Right lobe of liver (tissue), 6 donors: ENCODE results near the gene DGUOK. TPM values are rescaled to one million over a fixed set of nuclear protein-coding genes. Genes with fewer than 3 reads are reported as not detected.

Experiments used
- ATAC-seq, 4 donors: fragments of 200-7000 bp; cut with Tn5 transposase; one replicate each; pipeline ENCODE4 v1.9.1; 2020; ENCODE audit warnings: mild to moderate bottlenecking in 4 of 4, moderate library complexity in 4 of 4
- DNase-seq, 3 donors: peaks; one replicate each; pipeline ENCODE4 v3.0.0-alpha.2; 2020
- H3K27ac ChIP-seq, 3 donors: fragments of 200-600 bp; one replicate each; pipeline ENCODE4 v1.8.0; 2022
- H3K27me3 ChIP-seq, 2 donors: fragments of 200-600 bp; one replicate each; pipeline ENCODE4 v1.8.0; 2022
- H3K36me3 ChIP-seq, 4 donors: fragments of 200-600 bp; sonication (generic) in 1 of 4; one replicate each; pipeline versions ENCODE4 v1.5.1 to v1.8.0; 2017 to 2022; ENCODE audit warnings: control low read depth in 1 of 4
- H3K4me1 ChIP-seq, 4 donors: fragments of 200-600 bp; sonication (generic) in 1 of 4; one replicate each; pipeline versions ENCODE4 v1.5.1 to v1.8.0; 2017 to 2022; ENCODE audit warnings: control low read depth in 1 of 4
- H3K4me3 ChIP-seq, 3 donors: fragments of 200-600 bp; one replicate each; pipeline ENCODE4 v1.8.0; 2022
- H3K9me3 ChIP-seq, 4 donors: fragments of 200-600 bp; sonication (generic) in 1 of 4; one replicate each; pipeline versions ENCODE4 v1.5.1 to v1.8.0; 2017 to 2022; ENCODE audit warnings: control low read depth in 1 of 4
- POLR2A ChIP-seq: fragments of 450-650 bp; IDR thresholded peaks from one replicate; pipeline ENCODE4 v1.6.1; 2017; ENCODE audit warnings: antibody characterized with exemption, mild to moderate bottlenecking
- WGBS: methylation state at CpG from one replicate; pipeline ENCODE4 v1.1.6; 2018; ENCODE audit warnings: low coverage, low lambda C conversion rate; ENCODE audit not compliant: insufficient coverage; ENCODE audit errors: missing lambda C conversion rate; 5-methylcytosine and 5-hydroxymethylcytosine counted together
- intact Hi-C, 2 donors: fragments of 100-400 bp; cut with DNase I; formaldehyde crosslinking; loops; one replicate each; pipeline versions ENCODE4 v1.11.2 to v1.14.1; 2022
- small RNA-seq, 2 experiments: library from RNA; depleted of rRNA; stranded (forward); fragments of <200 nt; gene quantifications; one replicate each; pipeline ENCODE3, GENCODE V24; 2016
- total RNA-seq, 6 experiments: library from RNA; depleted of rRNA in 2 of 6; stranded (reverse); fragments of >200 nt in 2 of 6; fragmentation: NEBNext Ultra II Directional in 3 of 6; extraction: Animal tissue kit (Norgen Biotek cat#: 25700) in 3 of 6; gene quantifications; one replicate each; pipeline versions ENCODE4 v1.1.0 to v1.2.4, GENCODE V29; 2016 to 2023
- TF ChIP-seq, protein P1 (sequence below), 4 donors: fragments of 200-600 bp in 3 of 4; fragments of 450-650 bp in 1 of 4; IDR thresholded peaks; one replicate each; pipeline versions ENCODE4 v1.5.1 to v1.8.0; 2016 to 2022; ENCODE audit warnings: antibody characterized with exemption in 4 of 4, mild to moderate bottlenecking in 2 of 4
- donor health status: DM: no; HTN: yes; CAD: no.
- donor health status: DM: no; HTN: no; CAD: no.
- donor health status: DM: no; HTN: no; CAD: no.
- donor health status: DM: no; HTN: yes; CAD: no.
- donor health status: DM: no; HTN: yes; CAD: no.

The DGUOK gene
- total RNA-seq, 6 experiments from 2014 or later, result 16.6 to 33.1 (median 22.6) TPM

DNA sequence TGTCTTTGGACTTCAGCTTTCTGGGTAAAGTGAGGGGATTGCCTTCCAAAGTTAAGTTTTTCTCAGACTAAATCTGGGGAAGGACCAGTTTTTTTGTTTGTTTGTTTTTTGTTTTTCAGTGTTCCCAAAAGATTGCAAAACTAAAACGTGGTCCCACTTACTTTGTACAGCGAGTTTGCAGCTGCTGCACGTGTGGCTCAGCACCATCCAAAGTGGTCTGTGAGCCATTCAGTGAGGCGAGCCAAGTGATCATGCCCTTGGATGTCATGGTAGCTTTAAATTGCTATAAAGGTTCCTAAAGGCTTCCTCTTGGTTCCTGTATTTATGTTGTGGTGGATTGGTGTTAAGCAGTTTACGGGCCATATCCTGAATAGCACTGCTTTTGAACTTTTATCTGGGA, 81.0 kb downstream of the DGUOK start:
- Histone ChIP-seq H3K4me1 (peaks cover 0 to 17% (median 6%) of the 10 kb centered on the region in 4 donors), H3K4me3 (no peak overlapping the region), H3K36me3 (no peaks in the 10 kb centered on the region), H3K27me3 (no peaks in the 10 kb centered on the region), H3K27ac (no peak overlapping the region), H3K9me3 (no peaks in the 10 kb centered on the region)
- DNase-seq (peak in 1 of 3 donors; percentile 24), ATAC-seq (no peak)
- WGBS, result 81% methylated on average over 5 of the region's 5 CpGs
- TF ChIP-seq, protein P1, sequence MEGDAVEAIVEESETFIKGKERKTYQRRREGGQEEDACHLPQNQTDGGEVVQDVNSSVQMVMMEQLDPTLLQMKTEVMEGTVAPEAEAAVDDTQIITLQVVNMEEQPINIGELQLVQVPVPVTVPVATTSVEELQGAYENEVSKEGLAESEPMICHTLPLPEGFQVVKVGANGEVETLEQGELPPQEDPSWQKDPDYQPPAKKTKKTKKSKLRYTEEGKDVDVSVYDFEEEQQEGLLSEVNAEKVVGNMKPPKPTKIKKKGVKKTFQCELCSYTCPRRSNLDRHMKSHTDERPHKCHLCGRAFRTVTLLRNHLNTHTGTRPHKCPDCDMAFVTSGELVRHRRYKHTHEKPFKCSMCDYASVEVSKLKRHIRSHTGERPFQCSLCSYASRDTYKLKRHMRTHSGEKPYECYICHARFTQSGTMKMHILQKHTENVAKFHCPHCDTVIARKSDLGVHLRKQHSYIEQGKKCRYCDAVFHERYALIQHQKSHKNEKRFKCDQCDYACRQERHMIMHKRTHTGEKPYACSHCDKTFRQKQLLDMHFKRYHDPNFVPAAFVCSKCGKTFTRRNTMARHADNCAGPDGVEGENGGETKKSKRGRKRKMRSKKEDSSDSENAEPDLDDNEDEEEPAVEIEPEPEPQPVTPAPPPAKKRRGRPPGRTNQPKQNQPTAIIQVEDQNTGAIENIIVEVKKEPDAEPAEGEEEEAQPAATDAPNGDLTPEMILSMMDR (IDR thresholded peaks at IDR 0.05), result no peak
- no peak for TF ChIP-seq POLR2A
- intact Hi-C loops, result no loop called here

Small RNA genes within 50 kb of the gene (small RNA-seq; reads per million reads assigned to genes)
- gene AC110801.1 (0 reads per million in 2 experiments), gene RNA5SP97 (0 reads per million in 2 experiments)

Other genes with a start within 250 kb of the DGUOK start
- 10 to 100 TPM in 5 of 6 experiments, 1 to 10 TPM in 1; 6.9 to 19.8 (median 11.5) TPM for gene TPRKB, start 189.5 kb upstream of the DGUOK start, total RNA-seq
- 10 to 100 TPM in 2 of 6 experiments, 1 to 10 TPM in 4; 5.7 to 14.2 (median 9.1) TPM for gene DUSP11, start 146.8 kb upstream of the DGUOK start, total RNA-seq
- gene C2orf78, start 142.7 kb upstream of the DGUOK start, total RNA-seq, result under 1 TPM in 1 of 6 experiments, not detected in 5; 0.07 TPM
- 10 to 100 TPM; 10.9 to 23.9 (median 16.9) TPM for gene STAMBP, start 97.9 kb upstream of the DGUOK start, total RNA-seq
- 10 to 100 TPM in 1 of 6 experiments, 1 to 10 TPM in 4, under 1 TPM in 1; 0.39 to 12.8 (median 1.1) TPM for gene ACTG2, start 33.9 kb upstream of the DGUOK start, total RNA-seq
- gene TET3, start 58.0 kb downstream of the DGUOK start, total RNA-seq, result 1 to 10 TPM; 3.7 to 6.8 (median 5.1) TPM
- 10 to 100 TPM; 14.6 to 58.6 (median 16.0) TPM for gene BOLA3, start 221.0 kb downstream of the DGUOK start, total RNA-seq